IMR-90 (cell line): Measurements from ENCODE around the gene FAM174B. TPM values are rescaled to one million over a fixed set of nuclear protein-coding genes. Genes with fewer than 3 reads are reported as not detected.

Experiments used
- ATAC-seq: fragments of 200-7000 bp; cut with Tn5 transposase; 2 replicates; pipeline ENCODE4 v1.9.1; 2020; ENCODE audit warnings: low read depth, mild to moderate bottlenecking, moderate library complexity
- BruUV-seq: library from RNA; stranded (reverse); fragments of 400-500 nt; replicated peaks from 2 replicates; lab custom pipeline; 2021; lab: Mats Ljungman, UMichigan
- CTCF ChIA-PET: fragments of 300-600 bp; formaldehyde crosslinking; extraction: SDS; loops from one replicate; lab custom pipeline; 2021; ENCODE audit warnings: antibody characterized with exemption; lab: Yijun Ruan, JAX
- POLR2A ChIA-PET: fragments of 300-600 bp; sonication (Branson Sonifier 250); formaldehyde crosslinking; loops from one replicate; lab custom pipeline; 2022; ENCODE audit warnings: antibody characterized with exemption; ENCODE audit not compliant: unreplicated experiment; lab: Charles Lee
- DNase-seq: peaks from one replicate; pipeline ENCODE4 v3.0.0; 2013
- H2AFZ ChIP-seq: replicated peaks from 2 replicates; pipeline ENCODE3; 2013; ENCODE audit warnings: low read length, mild to moderate bottlenecking; ENCODE audit not compliant: poor library complexity
- H2AK5ac ChIP-seq: 2 replicates; pipeline ENCODE4 v1.6.1; 2013; ENCODE audit warnings: low read depth, low read length, inconsistent platforms
- H2AK9ac ChIP-seq: replicated peaks from 2 replicates; pipeline ENCODE3; 2013; ENCODE audit warnings: mild to moderate bottlenecking, low read depth, low read length, moderate library complexity; ENCODE audit not compliant: poor library complexity
- H2BK120ac ChIP-seq: 2 replicates; pipeline ENCODE4 v1.6.1; 2013; ENCODE audit warnings: low read depth, low read length, inconsistent platforms
- H2BK15ac ChIP-seq: 3 replicates; pipeline ENCODE4 v1.6.1; 2013; ENCODE audit warnings: low read depth, low read length, inconsistent platforms
- H2BK20ac ChIP-seq: 2 replicates; pipeline ENCODE4 v1.6.1; 2013; ENCODE audit warnings: low read depth, mild to moderate bottlenecking, inconsistent platforms, low read length, moderate library complexity
- H2BK5ac ChIP-seq: 2 replicates; pipeline ENCODE4 v1.6.1; 2013; ENCODE audit warnings: mild to moderate bottlenecking, low read depth, low read length, inconsistent platforms; ENCODE audit not compliant: poor library complexity, severe bottlenecking
- H3K14ac ChIP-seq: replicated peaks from 2 replicates; pipeline ENCODE4 v1.6.1; 2013; ENCODE audit warnings: low read depth, low read length, inconsistent platforms
- H3K18ac ChIP-seq: 2 replicates; pipeline ENCODE4 v1.6.1; 2013; ENCODE audit warnings: low read depth, low read length, control low read depth
- H3K23ac ChIP-seq: 2 replicates; pipeline ENCODE4 v1.6.1; 2013; ENCODE audit warnings: low read depth, low read length, inconsistent platforms
- H3K27ac ChIP-seq: 2 replicates; pipeline ENCODE4 v1.5.1; 2013; ENCODE audit warnings: mild to moderate bottlenecking, control low read depth, low read length; ENCODE audit not compliant: insufficient read depth
- H3K27me3 ChIP-seq: 2 replicates; pipeline ENCODE4 v1.6.1; 2013; ENCODE audit warnings: low read length; ENCODE audit not compliant: control insufficient read depth, insufficient read depth
- H3K36me3 ChIP-seq: 2 replicates; pipeline ENCODE4 v1.6.1; 2013; ENCODE audit warnings: low read length, mixed read lengths; ENCODE audit not compliant: control insufficient read depth, insufficient read depth
- H3K4ac ChIP-seq: 2 replicates; pipeline ENCODE4 v1.6.1; 2013; ENCODE audit warnings: low read depth, low read length, inconsistent platforms
- H3K4me1 ChIP-seq: 2 replicates; pipeline ENCODE4 v1.6.1; 2013; ENCODE audit warnings: low read length, mixed read lengths; ENCODE audit not compliant: control insufficient read depth, insufficient read depth
- H3K4me2 ChIP-seq: 2 replicates; pipeline ENCODE4 v1.6.1; 2013; ENCODE audit warnings: low read depth, mild to moderate bottlenecking, control low read depth, low read length, moderate library complexity
- H3K4me3 ChIP-seq: 2 replicates; pipeline ENCODE4 v1.5.1; 2013; ENCODE audit warnings: low read depth, mild to moderate bottlenecking, control low read depth, low read length, moderate library complexity; ENCODE audit not compliant: insufficient read depth
- H3K56ac ChIP-seq: 2 replicates; pipeline ENCODE4 v1.6.1; 2013; ENCODE audit warnings: low read length, inconsistent platforms; ENCODE audit not compliant: insufficient read depth; ENCODE audit errors: extremely low read depth
- H3K79me1 ChIP-seq, 2 experiments: 2 replicates each; pipeline ENCODE4 v1.6.1; 2013; ENCODE audit warnings: low read length in 2 of 2, inconsistent platforms in 1 of 2, low read depth in 1 of 2
- H3K9ac ChIP-seq: 2 replicates; pipeline ENCODE4 v1.6.1; 2013; ENCODE audit warnings: low read depth, low read length, control low read depth
- H3K9me1 ChIP-seq: 2 replicates; pipeline ENCODE4 v1.6.1; 2013; ENCODE audit warnings: low read length, inconsistent platforms; ENCODE audit not compliant: insufficient read depth
- H3K9me3 ChIP-seq: 2 replicates; pipeline ENCODE4 v1.6.1; 2013; ENCODE audit warnings: low read length; ENCODE audit not compliant: control insufficient read depth, insufficient read depth
- H4K20me1 ChIP-seq: 2 replicates; pipeline ENCODE4 v1.6.1; 2013; ENCODE audit warnings: low read length, inconsistent platforms; ENCODE audit not compliant: insufficient read depth
- H4K5ac ChIP-seq: 2 replicates; pipeline ENCODE4 v1.6.1; 2013; ENCODE audit warnings: mild to moderate bottlenecking, low read depth, low read length, control low read depth
- H4K8ac ChIP-seq, 2 experiments: 2 replicates each; pipeline ENCODE4 v1.6.1; 2013; ENCODE audit warnings: low read depth in 2 of 2, low read length in 2 of 2, control low read depth in 1 of 2, inconsistent platforms in 1 of 2
- H4K91ac ChIP-seq: 2 replicates; pipeline ENCODE4 v1.6.1; 2013; ENCODE audit warnings: low read depth, low read length, inconsistent platforms; ENCODE audit not compliant: insufficient read depth
- BHLHE40 ChIP-seq: fragments of 150-350 bp; IDR thresholded peaks from 2 replicates; pipeline ENCODE4 v1.6.1; 2016; ENCODE audit warnings: mild to moderate bottlenecking, low read depth, low read length
- MAZ ChIP-seq: IDR thresholded peaks from 2 replicates; pipeline ENCODE4 v1.6.1; 2012; ENCODE audit warnings: low read depth, mild to moderate bottlenecking, low read length, improper control_type of control experiment, moderate library complexity, borderline replicate concordance
- NFE2L2 ChIP-seq: fragments of 150-350 bp; IDR thresholded peaks from 2 replicates; pipeline ENCODE4 v1.6.1; 2016; ENCODE audit warnings: low read depth, mild to moderate bottlenecking, low read length
- POLR2A ChIP-seq: IDR thresholded peaks from 2 replicates; pipeline ENCODE4 v1.6.1; 2012; ENCODE audit warnings: mild to moderate bottlenecking, low read depth, low read length
- RAD21 ChIP-seq: IDR thresholded peaks from 2 replicates; pipeline ENCODE4 v1.6.1; 2012; ENCODE audit warnings: low read length, improper control_type of control experiment
- RCOR1 ChIP-seq: IDR thresholded peaks from 2 replicates; pipeline ENCODE4 v1.6.1; 2012; ENCODE audit warnings: mild to moderate bottlenecking, low read length, improper control_type of control experiment; ENCODE audit not compliant: insufficient replicate concordance
- RFX5 ChIP-seq: IDR thresholded peaks from 2 replicates; pipeline ENCODE4 v1.8.0; 2012; ENCODE audit warnings: low read depth, mild to moderate bottlenecking, low read length, moderate library complexity
- SMC3 ChIP-seq: fragments of 150-350 bp; IDR thresholded peaks from 2 replicates; pipeline ENCODE4 v1.6.1; 2016; ENCODE audit warnings: low read depth, mild to moderate bottlenecking, antibody characterized with exemption, low read length, moderate library complexity
- WGBS, 2 experiments: methylation state at CpG; one replicate each; pipeline versions ENCODE4 v1.1.5 to v1.1.7; 2013; ENCODE audit warnings: missing lambda C conversion rate in 2 of 2; ENCODE audit not compliant: insufficient read length in 1 of 2; ENCODE audit errors: extremely low coverage in 2 of 2; 5-methylcytosine and 5-hydroxymethylcytosine counted together
- dilution Hi-C: fragments of 300-500 bp; cut with HindIII; formaldehyde crosslinking; loops from one replicate; pipeline ENCODE4 v1.14.3; 2018; ENCODE audit warnings: low sequenced_read_pairs; ENCODE audit not compliant: unreplicated experiment
- in situ Hi-C: fragments of 300-500 bp; cut with MboI; formaldehyde crosslinking; loops from 3 replicates; pipeline ENCODE4 v1.14.3; 2019; ENCODE audit warnings: low sequenced_read_pairs, inconsistent platforms, mixed read lengths
- intact Hi-C: fragments of 100-400 bp; cut with micrococcal nuclease; formaldehyde crosslinking; loops from 2 replicates; pipeline ENCODE4 v1.10.0; 2022
- polyA plus RNA-seq, 3 experiments: library from polyadenylated mRNA; depleted of rRNA; stranded (reverse); fragments of >200 nt; gene quantifications; 2 replicates each; pipeline ENCODE4 v1.2.3, GENCODE V29; 2012; ENCODE audit warnings: low replicate concordance in 1 of 3
- total RNA-seq: library from RNA; depleted of rRNA; stranded (reverse); fragments of >200 nt; gene quantifications from 2 replicates; pipeline ENCODE4 v1.2.3, GENCODE V29; 2012

The FAM174B gene
- total and polyA plus RNA-seq, 2 of the 4 experiments (the other 2 are of a cell fraction), result 0.18 to 0.56 TPM

- dilution Hi-C loops (no loop called here), in situ Hi-C loops (no loop called here), intact Hi-C loops (no loop called here)
- no peaks in the 10 kb centered on the region for H3K79me1 ChIP-seq
- H3K23ac ChIP-seq, result no peak overlapping the region
- H3K9me3 ChIP-seq, result no peaks in the 10 kb centered on the region
- H3K4ac ChIP-seq, result no peak overlapping the region
- H4K5ac ChIP-seq, result no peak overlapping the region
- CTCF ChIA-PET, result no interaction called here
- H2BK120ac ChIP-seq, result no peak overlapping the region
- no peak overlapping the region for H4K91ac ChIP-seq
- POLR2A ChIA-PET, result no interaction called here
- H2BK15ac ChIP-seq, result no peak overlapping the region
- H3K14ac ChIP-seq, result no peak overlapping the region
- no TSS peak for BruUV-seq
- no peak overlapping the region for H3K27ac ChIP-seq
- H3K4me2 ChIP-seq, result no peak overlapping the region
- H2BK5ac ChIP-seq, result no peak overlapping the region
- no peaks in the 10 kb centered on the region for H4K20me1 ChIP-seq
- no peak overlapping the region for H3K18ac ChIP-seq
- H3K27me3 ChIP-seq, result no peaks in the 10 kb centered on the region; the same call in 1 of the 2 replicates
- peaks cover 8% of the 10 kb centered on the region; the same call in 1 of the 2 replicates for H3K4me1 ChIP-seq
- WGBS, 2 experiments, result 87% methylated on average over 9 of the region's 12 CpGs; no CpG with 5 or more reads in 1 of the 2 experiments
- TF ChIP-seq RCOR1, result no peak
- no peak for TF ChIP-seq NFE2L2
- no peak for TF ChIP-seq SMC3
- TF ChIP-seq POLR2A, result no peak
- TF ChIP-seq MAZ, result no peak
- no peak for TF ChIP-seq RFX5
- TF ChIP-seq BHLHE40, result no peak
- TF ChIP-seq RAD21, result no peak
- H2AK9ac ChIP-seq, result no peak overlapping the region
- no peak overlapping the region for H3K56ac ChIP-seq
- no peak overlapping the region for H3K9ac ChIP-seq
- no peak overlapping the region for H4K8ac ChIP-seq
- no peaks in the 10 kb centered on the region for H3K36me3 ChIP-seq
- no peak for DNase-seq
- H3K4me3 ChIP-seq, result no peak overlapping the region
- ATAC-seq, result no peak
- no peak overlapping the region for H2BK20ac ChIP-seq
- H2AFZ ChIP-seq, result no peak overlapping the region
- H2AK5ac ChIP-seq, result no peak overlapping the region
- no peaks in the 10 kb centered on the region for H3K9me1 ChIP-seq
Measured at GRCh38 chr15:92636401-92636907, 19.1 kb downstream of the FAM174B start.
